LNCAP (cell line): ENCODE results near the gene PHRF1.

Experiments
- TF ChIP-seq, protein P1 (sequence below): fragments of 450-650 bp; IDR thresholded peaks from 2 replicates; pipeline ENCODE4 v1.5.1; 2017; ENCODE audit warnings: mild to moderate bottlenecking

PHRF1 gene

DNA sequence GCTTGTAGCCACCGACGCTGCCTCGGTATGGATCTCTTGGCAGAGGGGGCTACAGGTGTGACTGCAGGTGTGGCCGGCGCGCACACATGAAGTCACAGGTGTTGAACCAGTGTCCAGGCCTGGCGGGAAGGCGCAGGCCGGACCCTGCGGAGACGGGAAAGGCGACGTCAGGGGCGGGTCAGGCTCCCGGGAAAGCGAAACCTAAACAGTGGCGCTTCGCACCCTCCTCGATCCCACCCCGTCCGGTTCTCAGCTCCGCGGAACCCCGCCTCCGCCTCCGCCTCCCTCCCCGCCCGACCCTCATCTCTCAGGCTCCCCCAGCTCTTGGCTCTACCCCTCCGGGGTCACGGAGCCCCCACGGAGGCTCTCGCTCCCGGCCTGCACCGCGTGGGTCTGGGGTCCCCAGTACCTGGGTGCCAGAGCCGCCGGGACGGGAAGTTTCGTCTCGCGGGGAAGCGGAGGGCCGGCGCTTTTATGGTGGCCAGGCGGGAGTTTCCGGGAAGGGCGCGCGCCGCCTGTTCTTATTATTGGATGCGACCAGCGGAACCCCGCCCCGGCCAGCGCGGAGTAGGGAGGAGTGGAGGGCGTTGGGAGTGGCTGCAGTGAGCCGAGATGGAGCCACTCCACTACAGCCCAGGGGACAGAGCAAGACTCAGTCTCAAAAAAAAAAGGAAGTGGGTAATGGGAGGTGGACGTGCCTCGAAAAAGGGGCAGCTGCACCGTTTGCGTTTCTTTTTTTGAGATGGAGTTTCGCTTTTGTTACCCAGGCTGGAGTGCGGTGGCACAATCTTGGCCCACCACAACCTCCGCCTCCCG is 39.4 kb downstream of the PHRF1 start, which contains the start of gene IRF7:
Gene IRF7, minus strand, starts transcription at position 447 of the 816 bp plus-strand sequence. CDS start 586 bp downstream, outside the sequence.
- TF ChIP-seq, protein P1, sequence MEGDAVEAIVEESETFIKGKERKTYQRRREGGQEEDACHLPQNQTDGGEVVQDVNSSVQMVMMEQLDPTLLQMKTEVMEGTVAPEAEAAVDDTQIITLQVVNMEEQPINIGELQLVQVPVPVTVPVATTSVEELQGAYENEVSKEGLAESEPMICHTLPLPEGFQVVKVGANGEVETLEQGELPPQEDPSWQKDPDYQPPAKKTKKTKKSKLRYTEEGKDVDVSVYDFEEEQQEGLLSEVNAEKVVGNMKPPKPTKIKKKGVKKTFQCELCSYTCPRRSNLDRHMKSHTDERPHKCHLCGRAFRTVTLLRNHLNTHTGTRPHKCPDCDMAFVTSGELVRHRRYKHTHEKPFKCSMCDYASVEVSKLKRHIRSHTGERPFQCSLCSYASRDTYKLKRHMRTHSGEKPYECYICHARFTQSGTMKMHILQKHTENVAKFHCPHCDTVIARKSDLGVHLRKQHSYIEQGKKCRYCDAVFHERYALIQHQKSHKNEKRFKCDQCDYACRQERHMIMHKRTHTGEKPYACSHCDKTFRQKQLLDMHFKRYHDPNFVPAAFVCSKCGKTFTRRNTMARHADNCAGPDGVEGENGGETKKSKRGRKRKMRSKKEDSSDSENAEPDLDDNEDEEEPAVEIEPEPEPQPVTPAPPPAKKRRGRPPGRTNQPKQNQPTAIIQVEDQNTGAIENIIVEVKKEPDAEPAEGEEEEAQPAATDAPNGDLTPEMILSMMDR = no peak

DNA sequence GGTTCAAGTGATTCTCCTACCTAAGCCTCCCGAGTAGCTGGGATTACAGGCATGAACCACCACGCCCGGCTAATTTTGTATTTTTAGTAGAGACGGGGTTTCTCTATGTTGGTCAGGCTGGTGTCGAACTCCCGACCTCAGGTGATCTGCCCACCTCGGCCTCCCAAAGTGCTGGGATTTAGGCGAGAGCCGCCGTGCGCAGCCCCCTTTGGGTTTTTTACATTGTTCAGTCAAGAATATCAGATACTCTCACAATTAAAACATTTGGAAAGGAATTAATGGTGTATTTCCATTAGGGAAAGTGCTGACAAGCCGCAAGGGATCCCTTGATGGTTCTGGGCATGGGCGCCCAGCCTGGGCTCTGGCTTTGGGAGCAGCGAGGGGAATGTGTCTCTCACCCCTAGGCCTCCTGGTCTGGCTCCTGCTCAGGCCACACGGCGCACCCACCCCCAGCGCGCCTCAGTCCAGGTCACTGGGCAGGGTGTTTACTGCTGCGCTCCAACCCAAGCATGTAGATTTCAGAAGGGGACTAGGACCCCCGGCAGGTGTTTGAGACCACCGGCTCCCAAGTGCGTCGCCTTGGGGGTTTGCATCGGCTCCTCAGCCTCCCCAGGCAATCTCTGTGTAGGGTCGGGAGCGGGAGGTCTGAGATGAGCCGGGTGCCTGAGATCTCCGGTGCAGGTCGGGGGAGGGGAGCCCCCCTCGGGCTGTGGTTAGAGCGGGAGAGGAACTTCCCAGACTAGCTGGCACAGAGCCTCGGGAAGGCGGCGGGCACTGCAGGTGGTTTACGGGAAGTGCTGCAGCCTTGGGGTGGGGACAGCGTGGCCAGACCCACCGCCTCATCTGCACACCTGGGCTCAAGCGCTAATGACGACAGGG is 40.3 kb downstream of the PHRF1 start:
- TF ChIP-seq, protein P1 = no peak

GRCh38 chr11:617199-617911 is 41.1 kb downstream of the PHRF1 start:
- TF ChIP-seq, protein P1 = no peak

DNA sequence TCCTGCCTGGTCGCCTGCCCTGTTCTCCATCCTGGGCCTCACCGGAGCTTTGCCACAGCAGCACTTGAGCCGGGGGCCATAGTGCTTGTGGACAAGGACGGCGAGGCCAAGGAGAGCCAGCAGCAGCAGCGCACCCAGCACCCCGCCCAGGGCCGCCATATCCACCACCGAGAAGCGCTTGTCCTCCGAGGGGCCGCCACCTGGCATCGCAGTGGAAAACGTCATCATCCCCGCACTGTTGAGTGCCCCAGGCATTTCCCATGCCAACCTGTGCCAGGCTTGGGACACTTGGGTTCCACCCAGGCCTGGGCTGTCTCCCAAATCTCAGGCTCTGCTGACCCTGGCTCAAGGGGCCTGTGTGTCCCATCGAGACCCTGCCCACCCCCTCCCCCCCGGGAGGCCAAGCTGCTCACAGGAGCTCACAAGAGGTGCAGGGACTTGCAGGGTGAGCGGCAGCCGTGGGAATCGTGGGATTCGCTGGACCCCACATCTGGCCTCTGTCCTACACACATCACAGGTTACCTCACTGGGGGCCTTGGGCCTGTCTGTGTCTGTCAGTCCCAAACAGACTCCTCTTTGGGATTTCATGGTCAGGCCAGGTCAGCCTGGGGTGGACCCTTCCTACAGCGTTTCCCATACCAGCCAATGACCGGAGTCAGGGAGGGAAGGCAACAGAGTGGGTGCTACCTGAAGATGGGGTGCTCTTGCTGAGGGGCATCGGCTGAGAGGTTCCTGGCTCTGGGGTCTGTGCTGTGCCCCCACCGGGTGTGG is 41.8 kb downstream of the PHRF1 start:
- TF ChIP-seq, protein P1 = no peak

- TF ChIP-seq, protein P1 = no peak
These were observed 42.8 kb downstream of the PHRF1 start for GRCh38 chr11:618856-619627.

DNA sequence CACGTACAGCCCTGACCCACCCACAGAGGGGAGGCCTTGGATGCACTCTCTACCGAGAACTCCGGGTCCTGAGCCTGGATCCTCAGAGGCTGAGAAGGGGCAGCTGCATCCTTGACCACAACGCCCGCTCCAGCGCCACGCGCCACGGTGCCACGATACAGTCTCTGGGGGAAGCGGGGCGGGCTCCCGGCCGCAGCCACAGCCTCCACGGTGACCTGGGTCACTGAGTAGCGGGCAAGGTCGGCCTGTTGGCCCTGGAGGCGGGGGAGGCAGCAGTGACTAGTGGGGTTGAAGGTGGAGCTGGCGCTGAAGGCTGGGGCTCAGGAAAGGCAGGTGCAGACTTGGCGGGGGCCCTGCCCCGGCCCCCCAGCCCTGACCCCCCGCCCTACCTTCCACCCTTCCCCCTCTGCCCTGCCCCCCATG is 43.4 kb downstream of the PHRF1 start:
- TF ChIP-seq, protein P1 = no peak
